HEK293 (cell line): ENCODE data around the gene CERS4.

ENCODE experiments used
- CTCF ChIA-PET: fragments of 350-600 bp; formaldehyde crosslinking; extraction: SDS; loops from one replicate; lab custom pipeline; 2021; ENCODE audit warnings: antibody characterized with exemption; lab: Yijun Ruan, JAX
- POLR2A ChIA-PET: fragments of 300-600 bp; formaldehyde crosslinking; extraction: SDS; loops from one replicate; lab custom pipeline; 2020; ENCODE audit warnings: antibody characterized with exemption, inconsistent platforms; lab: Yijun Ruan, JAX
- H3K27ac ChIP-seq: fragments of 200-500 bp; sonication (Bioruptor generic); 2 replicates; pipeline ENCODE4 v1.5.1; 2014; ENCODE audit warnings: low read depth, low read length, control low read depth, inconsistent platforms; ENCODE audit errors: extremely low read depth
- H3K36me3 ChIP-seq, 2 experiments: fragments of 200-500 bp in 1 of 2; sonication (Bioruptor generic) in 1 of 2; 1 replicate in 1 of 2; 2 replicates in 1 of 2; pipeline ENCODE4 v1.5.1; 2014 to 2017; ENCODE audit warnings: inconsistent platforms in 2 of 2, low read length in 2 of 2; ENCODE audit not compliant: control insufficient read depth in 2 of 2, insufficient read depth in 1 of 2
- H3K4me1 ChIP-seq: fragments of 200-500 bp; sonication (Bioruptor generic); 2 replicates; pipeline ENCODE4 v1.5.1; 2014; ENCODE audit warnings: mild to moderate bottlenecking, low read length, inconsistent platforms; ENCODE audit not compliant: control insufficient read depth, insufficient read depth
- H3K4me3 ChIP-seq: 2 replicates; pipeline ENCODE4 v1.5.1; 2011; ENCODE audit warnings: low read depth, mild to moderate bottlenecking, control low read depth, low read length, moderate library complexity
- H3K9me3 ChIP-seq: fragments of 200-500 bp; sonication (Bioruptor generic); 2 replicates; pipeline ENCODE4 v1.5.1; 2014; ENCODE audit warnings: low read depth, low read length, inconsistent platforms; ENCODE audit not compliant: control insufficient read depth, insufficient read depth
- HIC1 ChIP-seq: fragments of 450-650 bp; formaldehyde crosslinking; IDR thresholded peaks from 2 replicates; pipeline ENCODE4 v1.5.1; 2016; ENCODE audit warnings: missing biosample characterization, missing genetic modification characterization
- HOXC10 ChIP-seq: sonication (generic); formaldehyde crosslinking; IDR thresholded peaks from 2 replicates; pipeline ENCODE4 v1.8.1; 2023; ENCODE audit warnings: mild to moderate bottlenecking, missing genetic modification reagents
- KLF10 ChIP-seq: fragments of 450-650 bp; IDR thresholded peaks from 2 replicates; pipeline ENCODE4 v1.5.1; 2018; ENCODE audit warnings: missing biosample characterization, mild to moderate bottlenecking, missing genetic modification characterization
- KLF16 ChIP-seq: fragments of 450-650 bp; formaldehyde crosslinking; IDR thresholded peaks from 2 replicates; pipeline ENCODE4 v1.5.1; 2017; ENCODE audit warnings: missing biosample characterization, missing genetic modification characterization
- KLF17 ChIP-seq: fragments of 450-650 bp; formaldehyde crosslinking; IDR thresholded peaks from 2 replicates; pipeline ENCODE4 v1.5.1; 2016; ENCODE audit warnings: missing biosample characterization, missing genetic modification characterization
- KLF7 ChIP-seq: fragments of 450-650 bp; formaldehyde crosslinking; IDR thresholded peaks from 2 replicates; pipeline ENCODE4 v1.5.1; 2016; ENCODE audit warnings: missing biosample characterization, missing genetic modification characterization, borderline replicate concordance
- KLF8 ChIP-seq: fragments of 450-650 bp; formaldehyde crosslinking; IDR thresholded peaks from 2 replicates; pipeline ENCODE4 v1.5.1; 2016; ENCODE audit warnings: missing biosample characterization, missing genetic modification characterization
- PATZ1 ChIP-seq: fragments of 450-650 bp; formaldehyde crosslinking; IDR thresholded peaks from 2 replicates; pipeline ENCODE4 v1.5.1; 2016; ENCODE audit warnings: missing biosample characterization, missing genetic modification characterization
- PRDM10 ChIP-seq: fragments of 450-650 bp; formaldehyde crosslinking; IDR thresholded peaks from 2 replicates; pipeline ENCODE4 v1.5.1; 2016; ENCODE audit warnings: missing biosample characterization, missing genetic modification characterization
- YY1 ChIP-seq: fragments of 450-650 bp; formaldehyde crosslinking; IDR thresholded peaks from 2 replicates; pipeline ENCODE4 v1.5.1; 2018; ENCODE audit warnings: missing biosample characterization, missing genetic modification characterization
- YY2 ChIP-seq: fragments of 450-650 bp; formaldehyde crosslinking; IDR thresholded peaks from 2 replicates; pipeline ENCODE4 v1.5.1; 2016; ENCODE audit warnings: missing biosample characterization, missing genetic modification characterization
- ZBTB26 ChIP-seq: fragments of 450-650 bp; formaldehyde crosslinking; optimal IDR thresholded peaks from 2 replicates; pipeline ENCODE3; 2016; ENCODE audit warnings: missing biosample characterization, mild to moderate bottlenecking, missing genetic modification characterization
- ZBTB48 ChIP-seq: fragments of 450-650 bp; formaldehyde crosslinking; IDR thresholded peaks from 2 replicates; pipeline ENCODE4 v1.5.1; 2016; ENCODE audit warnings: missing biosample characterization, missing genetic modification characterization
- ZIC2 ChIP-seq: fragments of 450-650 bp; formaldehyde crosslinking; IDR thresholded peaks from 2 replicates; pipeline ENCODE4 v1.5.1; 2016; ENCODE audit warnings: missing biosample characterization, missing genetic modification characterization
- ZNF10 ChIP-seq: fragments of 450-650 bp; formaldehyde crosslinking; IDR thresholded peaks from 2 replicates; pipeline ENCODE4 v1.5.1; 2017; ENCODE audit warnings: missing biosample characterization, missing genetic modification characterization
- ZNF335 ChIP-seq: fragments of 450-650 bp; formaldehyde crosslinking; conservative IDR thresholded peaks from 2 replicates; pipeline ENCODE4 v1.5.1; 2016; ENCODE audit warnings: missing biosample characterization, missing genetic modification characterization
- ZNF449 ChIP-seq: fragments of 450-650 bp; formaldehyde crosslinking; IDR thresholded peaks from 2 replicates; pipeline ENCODE4 v1.5.1; 2017; ENCODE audit warnings: missing biosample characterization, mild to moderate bottlenecking, missing genetic modification characterization, moderate library complexity
- ZNF530 ChIP-seq: fragments of 450-650 bp; formaldehyde crosslinking; IDR thresholded peaks from 2 replicates; pipeline ENCODE4 v1.5.1; 2016; ENCODE audit warnings: low read depth, missing biosample characterization, missing genetic modification characterization
- ZNF777 ChIP-seq: fragments of 450-650 bp; formaldehyde crosslinking; IDR thresholded peaks from 2 replicates; pipeline ENCODE4 v1.5.1; 2017; ENCODE audit warnings: missing biosample characterization, missing genetic modification characterization, borderline replicate concordance
- ZNF785 ChIP-seq: fragments of 450-650 bp; formaldehyde crosslinking; IDR thresholded peaks from 2 replicates; pipeline ENCODE4 v1.5.1; 2016; ENCODE audit warnings: missing biosample characterization, missing genetic modification characterization

The CERS4 gene

GRCh38 chr19:8208119-8208921 lies 850 bp upstream of the CERS4 start (continued):
- TF ChIP-seq HIC1: peak; percentile 41; the same call in 1 of the 2 replicates

- POLR2A ChIA-PET: interaction anchor here (0.6 to 0.7 kb wide), 2 partner anchors 55 to 281 kb away, joined by 3 to 5 read pairs; no protein-coding TSS in a partner anchor
- CTCF ChIA-PET: interaction anchor here (0.6 kb wide), 1 partner anchor 33 kb away, joined by 5 read pairs; no protein-coding TSS in a partner anchor
- TF ChIP-seq KLF16 (tag by site-specific recombination): 0 out of 2 replicates have a peak, but pooled peaks have one; percentile 23
- peak; percentile 34; the same call in 1 of the 2 replicates for TF ChIP-seq KLF10
- TF ChIP-seq KLF8 (tag by site-specific recombination): peak; percentile 37; the same call in 1 of the 2 replicates
- peak; percentile 70 for TF ChIP-seq ZIC2 (tag by site-specific recombination)
- TF ChIP-seq ZNF335 (tag by site-specific recombination): peak; percentile 71
- TF ChIP-seq ZNF449 (tag by site-specific recombination): peak; percentile 50; the same call in 1 of the 2 replicates
- peak; percentile 78 for TF ChIP-seq YY1 (tag by site-specific recombination)
- TF ChIP-seq ZBTB26 (tag by site-specific recombination): peak; percentile 77
- peak; percentile 24; the same call in 1 of the 2 replicates for TF ChIP-seq PRDM10 (tag by site-specific recombination)
- no peak for TF ChIP-seq ZNF785
- TF ChIP-seq ZBTB48 (tag by site-specific recombination): peak; percentile 58; the same call in 1 of the 2 replicates
- no peak for TF ChIP-seq ZNF530 (tag by site-specific recombination)
- no peak for TF ChIP-seq KLF7 (tag by site-specific recombination)
- peak; percentile 99 for TF ChIP-seq ZNF777 (tag by site-specific recombination)
- peak; percentile 49; the same call in 1 of the 2 replicates for TF ChIP-seq KLF17 (tag by site-specific recombination)
- TF ChIP-seq ZNF10: no peak
- peak; percentile 80 for TF ChIP-seq PATZ1 (tag by site-specific recombination)
- 0 out of 2 replicates have a peak, but pooled peaks have one; percentile 5 for TF ChIP-seq HOXC10
- TF ChIP-seq YY2: peak; percentile 67; the same call in 1 of the 2 replicates
Observed at GRCh38 chr19:8209462-8210378, 550 bp downstream of the CERS4 start.

More at GRCh38 chr19:8209462-8210378, 550 bp downstream of the CERS4 start:
- peaks cover 3% of the 10 kb centered on the region; the same call in 1 of the 2 replicates for H3K4me1 ChIP-seq
- peaks cover 0 to 6% of the 10 kb centered on the region in 2 experiments; a peak in 1 of 3 replicates for H3K36me3 ChIP-seq
- H3K9me3 ChIP-seq: no peaks in the 10 kb centered on the region
- peak overlapping the region; percentile 73; the same call in 1 of the 2 replicates for H3K27ac ChIP-seq
- peak overlapping the region; percentile 63 for H3K4me3 ChIP-seq
